DOHH2 (cell line): ENCODE measurements around the gene PMPCA.

ENCODE experiments used
- CTCF ChIP-seq: fragments of 200-600 bp; sonication (generic); IDR thresholded peaks from one replicate; pipeline ENCODE4 v1.5.1; 2014; ENCODE audit warnings: antibody characterized with exemption, mild to moderate bottlenecking, low read depth, low read length; ENCODE audit not compliant: poor library complexity, severe bottlenecking
- EZH2phosphoT487 ChIP-seq: fragments of 200-600 bp; sonication (generic); IDR thresholded peaks from 2 replicates; pipeline ENCODE4 v1.6.1; 2017; ENCODE audit warnings: borderline replicate concordance, mild to moderate bottlenecking, antibody characterized with exemption, low read length, moderate library complexity, mixed read lengths

DNA sequence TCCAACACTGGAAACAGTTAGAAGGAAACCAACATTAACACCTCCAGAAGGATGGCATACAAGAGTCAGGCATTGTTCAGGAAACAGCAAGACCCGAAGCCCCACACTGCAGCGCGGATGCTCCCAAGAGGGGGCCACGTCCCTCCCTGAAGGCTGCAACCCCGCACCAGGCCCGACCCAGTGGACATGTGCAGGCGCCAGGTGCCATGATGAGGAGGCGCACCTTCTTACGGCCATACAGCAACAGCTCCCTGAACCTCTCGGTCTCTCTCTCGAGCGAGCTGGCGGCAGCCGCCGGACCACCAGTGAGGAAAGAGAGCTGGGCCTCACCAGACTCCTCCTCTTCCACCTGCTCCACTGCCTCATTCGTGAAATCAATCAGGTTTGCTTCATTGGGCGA, 52.2 kb downstream of the PMPCA start:
- TF ChIP-seq CTCF (no peak), EZH2phosphoT487 (no peak)
